PC-3 (cell line): ENCODE measurements around the gene CACHD1. TPM values are rescaled to one million over a fixed set of nuclear protein-coding genes. Genes with fewer than 3 reads are reported as not detected.

Source experiments
- ATAC-seq: fragments of 200-7000 bp; cut with Tn5 transposase; 2 replicates; pipeline ENCODE4 v1.9.1; 2020; ENCODE audit warnings: mild to moderate bottlenecking, moderate library complexity
- BruUV-seq: library from RNA; stranded (reverse); fragments of 400-500 nt; replicated peaks from 2 replicates; lab custom pipeline; 2021; lab: Mats Ljungman, UMichigan
- CTCF ChIA-PET: fragments of 300-600 bp; sonication (Branson Sonifier 250); formaldehyde crosslinking; loops from one replicate; lab custom pipeline; 2022; ENCODE audit warnings: antibody characterized with exemption; lab: Charles Lee
- POLR2A ChIA-PET: fragments of 300-600 bp; sonication (Branson Sonifier 250); formaldehyde crosslinking; loops from one replicate; lab custom pipeline; 2022; ENCODE audit warnings: antibody characterized with exemption; ENCODE audit not compliant: unreplicated experiment; lab: Charles Lee
- DNase-seq: peaks from one replicate; pipeline ENCODE4 v3.0.0-alpha.2; 2015
- H2AFZ ChIP-seq: fragments of 300-600 bp; sonication (generic); 2 replicates; pipeline ENCODE4 v1.6.0; 2016; ENCODE audit warnings: antibody characterized with exemption, low read length
- H3F3A ChIP-seq: fragments of 300-600 bp; sonication (generic); one replicate; pipeline ENCODE4 v1.6.0; 2017; ENCODE audit warnings: antibody characterized with exemption, low read length, control low read depth, mild to moderate bottlenecking; ENCODE audit not compliant: unreplicated experiment
- H3K27ac ChIP-seq: fragments of 300-600 bp; sonication (generic); 2 replicates; pipeline ENCODE4 v1.5.1; 2016; ENCODE audit warnings: mild to moderate bottlenecking, low read length
- H3K27me3 ChIP-seq: fragments of 300-600 bp; sonication (generic); 2 replicates; pipeline ENCODE4 v1.6.1; 2016; ENCODE audit warnings: low read length, mixed read lengths
- H3K36me3 ChIP-seq: fragments of 300-600 bp; sonication (generic); 2 replicates; pipeline ENCODE4 v1.6.1; 2016; ENCODE audit warnings: low read depth, mixed run types, low read length, mixed read lengths
- H3K4me1 ChIP-seq: fragments of 300-600 bp; sonication (generic); 2 replicates; pipeline ENCODE4 v1.5.1; 2016; ENCODE audit warnings: low read length; ENCODE audit not compliant: insufficient read depth
- H3K4me2 ChIP-seq: fragments of 300-600 bp; sonication (generic); 2 replicates; pipeline ENCODE4 v1.6.0; 2016; ENCODE audit warnings: low read length
- H3K4me3 ChIP-seq: fragments of 300-600 bp; sonication (generic); 2 replicates; pipeline ENCODE4 v1.5.1; 2016; ENCODE audit warnings: mild to moderate bottlenecking, low read length, mixed read lengths
- H3K79me2 ChIP-seq: fragments of 300-600 bp; sonication (generic); 2 replicates; pipeline ENCODE4 v1.6.1; 2017; ENCODE audit warnings: low read length, mixed read lengths
- H3K9ac ChIP-seq: fragments of 300-600 bp; sonication (generic); 2 replicates; pipeline ENCODE4 v1.6.0; 2016; ENCODE audit warnings: mild to moderate bottlenecking, low read length
- H3K9me2 ChIP-seq: fragments of 300-600 bp; sonication (generic); replicated peaks from 2 replicates; pipeline ENCODE4 v1.6.1; 2016; ENCODE audit warnings: mixed run types, low read length, mixed read lengths
- H3K9me3 ChIP-seq: fragments of 300-600 bp; sonication (generic); 2 replicates; pipeline ENCODE4 v1.6.1; 2016; ENCODE audit warnings: low read length, mixed read lengths
- H4K20me1 ChIP-seq: fragments of 300-600 bp; sonication (generic); 2 replicates; pipeline ENCODE4 v1.6.1; 2016; ENCODE audit warnings: low read length, mixed read lengths
- CTCF ChIP-seq: fragments of 300-600 bp; sonication (generic); conservative IDR thresholded peaks from 2 replicates; pipeline ENCODE4 v1.5.1; 2017; ENCODE audit warnings: antibody characterized with exemption, low read depth, mild to moderate bottlenecking, low read length
- EZH2 ChIP-seq: fragments of 300-600 bp; sonication (generic); IDR thresholded peaks from one replicate; pipeline ENCODE4 v1.6.1; 2017; ENCODE audit warnings: antibody characterized with exemption, mild to moderate bottlenecking, low read length; ENCODE audit not compliant: unreplicated experiment
- EZH2phosphoT487 ChIP-seq: fragments of 300-600 bp; sonication (generic); IDR thresholded peaks from 2 replicates; pipeline ENCODE4 v1.6.1; 2018; ENCODE audit warnings: mild to moderate bottlenecking, antibody characterized with exemption, low read length, borderline replicate concordance
- intact Hi-C: fragments of 100-400 bp; cut with micrococcal nuclease; formaldehyde crosslinking; loops from 2 replicates; pipeline ENCODE4 v1.9.0; 2023
- total RNA-seq: library from RNA; depleted of rRNA; stranded (reverse); fragments of >200 nt; gene quantifications from 2 replicates; pipeline ENCODE4 v1.2.3, GENCODE V29; 2014

Gene CACHD1
- total RNA-seq, 1 experiment from 2014 or later, result 6.6 TPM

DNA sequence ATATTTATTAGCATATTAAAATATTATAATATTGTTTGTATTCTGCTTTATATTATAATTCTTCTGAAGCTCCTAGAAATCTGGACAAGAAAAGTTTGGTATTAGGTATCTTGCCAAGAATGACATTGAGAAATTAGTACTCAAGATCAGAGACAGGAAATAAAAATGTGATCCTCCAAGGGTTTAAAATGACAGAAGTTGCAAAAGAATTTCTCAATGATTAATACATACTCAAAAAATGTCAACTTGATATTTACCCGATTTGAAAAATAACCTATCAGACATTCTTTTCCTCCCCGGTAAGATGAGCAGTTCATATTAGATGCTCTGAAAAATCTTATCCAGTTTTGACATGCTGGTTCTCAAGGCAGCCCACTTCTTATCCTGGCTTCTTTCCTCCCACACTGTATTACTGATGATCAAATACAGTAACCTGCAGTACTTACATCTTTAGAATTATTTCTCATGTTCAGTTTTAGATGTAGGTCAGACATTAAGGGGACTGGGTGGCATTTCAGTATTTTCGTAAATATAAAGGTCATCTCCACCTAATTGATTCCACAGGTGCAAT, 55.3 kb downstream of the CACHD1 start:
- DNase-seq, result no peak
- H4K20me1 ChIP-seq, result no peaks in the 10 kb centered on the region; the same call in 1 of the 2 replicates
- no peaks in the 10 kb centered on the region for H3K9me2 ChIP-seq
- ChIA-PET CTCF (no interaction called here), POLR2A (no interaction called here)
- no peak overlapping the region for H2AFZ ChIP-seq
- no peaks in the 10 kb centered on the region for H3K79me2 ChIP-seq
- no peaks in the 10 kb centered on the region for H3K9me3 ChIP-seq
- H3K27me3 ChIP-seq, result no peaks in the 10 kb centered on the region
- no peak for ATAC-seq
- H3F3A ChIP-seq, result no peaks in the 10 kb centered on the region
- intact Hi-C loops, result no loop called here
- no peak overlapping the region for H3K27ac ChIP-seq
- TF ChIP-seq EZH2 (no peak), EZH2phosphoT487 (no peak)
- no peak overlapping the region for H3K4me3 ChIP-seq
- no peak overlapping the region for H3K9ac ChIP-seq
- H3K4me1 ChIP-seq, result peaks cover 4% of the 10 kb centered on the region; the same call in 1 of the 2 replicates
- no peaks in the 10 kb centered on the region for H3K36me3 ChIP-seq
- no TSS peak for BruUV-seq
- H3K4me2 ChIP-seq, result no peak overlapping the region

- DNase-seq, result no peak
- intact Hi-C loops, result no loop called here
Measured at GRCh38 chr1:64526312-64526711, 56.4 kb downstream of the CACHD1 start.

GRCh38 chr1:64527165-64527564, 57.2 kb downstream of the CACHD1 start:
- Histone ChIP-seq H3K4me3 (no peak overlapping the region), H3K9me3 (no peaks in the 10 kb centered on the region), H3K27me3 (no peaks in the 10 kb centered on the region), H2AFZ (no peak overlapping the region), H3K27ac (no peak overlapping the region), H3K9ac (no peak overlapping the region), H4K20me1 (no peaks in the 10 kb centered on the region; the same call in 1 of the 2 replicates), H3K4me1 (0 out of 2 replicates have a peak, but pooled peaks cover under 1% of the 10 kb centered on the region), H3K36me3 (no peaks in the 10 kb centered on the region), H3K79me2 (no peaks in the 10 kb centered on the region), H3K9me2 (no peaks in the 10 kb centered on the region), H3F3A (no peaks in the 10 kb centered on the region), H3K4me2 (no peak overlapping the region)
- POLR2A ChIA-PET, result no interaction called here
- DNase-seq (no peak), ATAC-seq (no peak)
- CTCF ChIA-PET, result no interaction called here
- TF ChIP-seq CTCF (no peak), EZH2phosphoT487 (no peak)
- BruUV-seq, result no TSS peak
- intact Hi-C loops, result no loop called here

More at GRCh38 chr1:64526312-64526711, 56.4 kb downstream of the CACHD1 start:
- H3F3A ChIP-seq, result no peaks in the 10 kb centered on the region
- H3K36me3 ChIP-seq, result no peaks in the 10 kb centered on the region
- H3K4me2 ChIP-seq, result no peak overlapping the region
- no peak overlapping the region for H3K4me3 ChIP-seq
- H3K9me2 ChIP-seq, result no peaks in the 10 kb centered on the region
- no peaks in the 10 kb centered on the region; the same call in 1 of the 2 replicates for H4K20me1 ChIP-seq
- H3K27me3 ChIP-seq, result no peaks in the 10 kb centered on the region
- no peak for ATAC-seq
- H3K9me3 ChIP-seq, result no peaks in the 10 kb centered on the region
- H2AFZ ChIP-seq, result no peak overlapping the region
- H3K4me1 ChIP-seq, result peaks cover under 1% of the 10 kb centered on the region; the same call in 1 of the 2 replicates
- H3K27ac ChIP-seq, result no peak overlapping the region
- no peak for TF ChIP-seq CTCF
- no peak for TF ChIP-seq EZH2phosphoT487
- TF ChIP-seq EZH2, result no peak
- no TSS peak for BruUV-seq
- ChIA-PET CTCF (no interaction called here), POLR2A (no interaction called here)
- H3K79me2 ChIP-seq, result no peaks in the 10 kb centered on the region
- no peak overlapping the region for H3K9ac ChIP-seq
